HG03442 (cell line): Measurements from ENCODE around the gene DPH5.
A peak's percentile ranks its signal among the peaks of the same experiment; 100 is the strongest.
"Not testable (repeated sequence)": the region's sequence is repeated elsewhere in the genome, so short reads cannot be mapped to it uniquely, and the experiment has no call there.

Source experiments
- ATAC-seq: cut with Tn5 transposase; IDR thresholded peaks from one replicate; pipeline ENCODE4 v1.9.1; 2021; ENCODE audit warnings: mild to moderate bottlenecking, moderate library complexity; ENCODE audit not compliant: unreplicated experiment

DPH5 gene

DNA sequence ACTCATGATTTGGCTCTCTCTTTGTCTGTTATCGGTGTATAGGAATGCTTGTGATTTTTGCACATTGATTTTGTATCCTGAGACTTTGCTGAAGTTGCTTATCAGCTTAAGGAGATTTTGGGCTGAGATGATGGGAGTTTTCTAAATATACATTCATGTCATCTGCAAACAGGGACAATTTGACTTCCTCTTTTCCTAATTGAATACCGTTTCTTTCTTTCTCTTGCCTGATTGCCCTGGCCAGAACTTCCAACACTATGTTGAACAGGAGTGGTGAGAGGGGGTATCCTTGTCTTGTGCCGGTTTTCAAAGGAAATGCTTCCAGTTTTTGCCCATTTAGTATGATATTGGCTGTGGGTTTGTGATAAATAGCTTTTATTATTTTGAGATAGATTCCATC lies 79.5 kb downstream of the DPH5 start:
- ATAC-seq, result not testable (repeated sequence)

DNA sequence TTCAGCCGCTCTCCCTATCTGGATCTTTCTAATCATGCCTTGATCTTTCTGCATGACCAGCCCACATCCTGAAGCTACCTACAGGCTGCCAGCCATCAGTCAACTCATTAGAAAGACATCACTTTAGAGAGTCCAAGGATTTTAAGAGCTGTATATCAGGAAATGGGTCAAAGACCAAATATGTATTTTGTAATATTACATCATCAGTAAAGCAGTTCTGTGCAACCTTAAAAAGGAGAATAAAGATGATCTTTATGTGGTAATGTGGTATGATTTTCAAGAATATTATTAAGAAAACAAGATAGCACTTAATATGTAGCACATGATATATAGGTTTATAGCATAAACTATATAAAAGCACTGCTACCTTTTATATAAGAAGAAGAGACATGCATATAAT lies 82.1 kb downstream of the DPH5 start:
- no peak for ATAC-seq

DNA sequence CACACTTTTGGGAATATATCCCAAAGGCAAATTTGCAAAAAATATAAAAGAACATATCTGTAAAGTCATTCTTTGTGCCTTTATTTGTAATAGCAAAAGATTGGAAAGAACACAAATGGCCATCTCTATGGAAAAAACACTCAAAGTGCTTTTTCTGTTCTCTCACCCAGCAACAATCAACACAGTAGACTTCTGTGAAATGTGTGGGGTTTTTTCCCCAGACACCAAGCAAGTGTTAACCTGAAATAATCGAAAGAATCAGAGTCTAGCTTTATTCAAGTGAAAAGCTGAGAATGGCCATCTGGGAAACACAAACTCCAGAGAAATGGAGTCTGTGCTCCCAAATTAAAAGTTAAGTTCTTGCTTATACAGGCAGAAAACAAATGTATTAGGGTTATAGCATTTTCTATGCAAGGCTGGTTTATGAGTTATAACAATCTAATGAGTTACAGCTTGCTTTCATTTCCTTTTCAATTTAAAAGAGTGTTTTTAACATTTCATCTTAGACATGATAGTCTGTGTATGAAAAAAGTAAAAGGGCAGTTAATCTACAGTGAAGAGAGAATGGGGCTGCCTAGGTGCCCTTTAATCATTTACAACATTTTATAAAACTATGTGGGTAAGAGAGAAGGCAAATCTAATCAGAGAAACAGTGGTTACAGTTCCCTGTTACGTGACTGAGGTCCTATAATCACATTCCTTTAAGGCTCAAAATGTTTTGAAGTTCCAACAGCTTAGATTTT lies 83.1 kb downstream of the DPH5 start:
- no peak for ATAC-seq

DNA sequence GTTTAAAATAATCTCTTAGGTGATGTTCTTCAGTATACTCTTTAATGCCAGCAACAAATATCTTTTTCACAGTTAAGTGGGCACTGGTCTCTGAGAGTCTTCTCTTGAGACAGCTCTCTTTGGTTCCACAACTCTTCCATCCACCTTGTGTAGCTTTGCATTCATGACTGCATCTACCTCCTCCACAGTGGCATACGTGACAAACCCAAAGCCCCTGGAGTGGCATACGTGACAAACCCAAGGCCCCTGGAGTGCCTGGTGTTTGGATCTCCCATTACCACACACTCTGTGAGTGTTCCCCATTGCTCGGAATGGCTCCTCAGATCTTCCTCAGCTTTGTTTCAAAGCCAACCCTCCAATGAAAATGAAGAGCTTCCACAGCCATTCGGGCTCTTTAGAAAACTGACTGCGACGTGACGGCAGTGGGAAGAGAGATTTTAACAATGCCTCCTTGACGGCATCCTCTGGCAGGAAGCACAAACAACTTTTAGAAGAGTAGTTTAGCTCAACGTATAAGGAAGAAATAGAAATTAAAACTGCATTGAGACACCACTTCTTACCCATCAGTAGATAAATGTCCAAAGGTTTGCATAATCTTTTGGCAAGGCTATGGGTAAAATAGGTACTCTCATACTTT lies 83.9 kb downstream of the DPH5 start:
- ATAC-seq, result no peak

DNA sequence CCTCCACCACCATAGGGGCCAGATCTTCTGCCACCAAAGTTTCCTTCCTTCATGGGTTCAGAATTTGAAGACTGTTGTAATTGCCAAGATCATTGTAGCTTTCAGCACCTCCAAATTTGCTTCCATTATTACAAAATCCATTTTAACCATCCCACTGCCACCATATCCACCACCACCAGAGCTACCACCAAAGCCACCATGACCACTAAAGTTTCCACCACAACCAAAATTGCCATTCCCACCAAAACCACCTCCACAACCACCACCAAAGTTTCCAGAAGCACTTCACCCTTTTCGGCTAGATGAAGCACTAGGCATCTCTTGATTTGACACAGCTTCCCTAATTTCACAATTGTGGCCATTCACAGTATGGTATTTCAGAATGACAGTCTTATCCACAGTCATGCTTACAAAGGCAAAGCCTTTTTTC lies 84.5 kb downstream of the DPH5 start:
- peak; percentile 55 for ATAC-seq
